ENCODE measurements around the gene ADAP2. TPM values are rescaled to one million over a fixed set of nuclear protein-coding genes. Genes with fewer than 3 reads are reported as not detected.
"Not testable (repeated sequence)": the region's sequence is repeated elsewhere in the genome, so short reads cannot be mapped to it uniquely, and the experiment has no call there.

Gene ADAP2
- total RNA-seq, 2 donors from 2014 or later: 2.1 TPM; not detected in 1

GRCh38 chr17:30970831-30971567 lies 49.3 kb downstream of the ADAP2 start, which contains the start of gene RNF135:
RNF135 (plus strand) TSS chr17:30971039; CDS start chr17:30971074, 35 bp downstream.
- Mint-ChIP-seq H3K27me3 (no peaks in the 10 kb centered on the region), H3K4me1 (peaks cover 5% of the 10 kb centered on the region), H3K9me3 (no peaks in the 10 kb centered on the region), H3K4me3 (peak within 1 kb of the TSS; percentile 96), H3K36me3 (ENCODE audit: low read depth) (no peaks in the 10 kb centered on the region), H3K27ac (peak within 1 kb of the TSS; percentile 90)
- ATAC-seq (replicated peaks): peak; percentile 89

GRCh38 chr17:30975042-30975820 lies 53.5 kb downstream of the ADAP2 start:
- peaks cover 5% of the 10 kb centered on the region for H3K4me1 Mint-ChIP-seq
- no peak overlapping the region for H3K27ac Mint-ChIP-seq
- no peaks in the 10 kb centered on the region for H3K36me3 Mint-ChIP-seq (ENCODE audit: low read depth)

GRCh38 chr17:30979919-30980318 lies 58.2 kb downstream of the ADAP2 start:
- not testable (repeated sequence) for H3K27me3 Mint-ChIP-seq; H3K27ac Mint-ChIP-seq; ATAC-seq (replicated peaks); H3K9me3 Mint-ChIP-seq; H3K4me3 Mint-ChIP-seq; H3K4me1 Mint-ChIP-seq; H3K36me3 Mint-ChIP-seq (ENCODE audit: low read depth)

More at GRCh38 chr17:30975042-30975820, 53.5 kb downstream of the ADAP2 start:
- Mint-ChIP-seq H3K9me3 (no peaks in the 10 kb centered on the region), H3K4me3 (no peak overlapping the region), H3K27me3 (no peaks in the 10 kb centered on the region)
- no peak for ATAC-seq (replicated peaks)

- peak; percentile 57 for ATAC-seq (replicated peaks)
- Mint-ChIP-seq H3K4me3 (peak overlapping the region; percentile 35), H3K4me1 (peaks cover 9% of the 10 kb centered on the region), H3K36me3 (ENCODE audit: low read depth) (peaks cover 13% of the 10 kb centered on the region), H3K9me3 (no peaks in the 10 kb centered on the region), H3K27ac (peak overlapping the region; percentile 79), H3K27me3 (no peaks in the 10 kb centered on the region)
These were observed 60.1 kb downstream of the ADAP2 start for GRCh38 chr17:30981531-30982519.

- Mint-ChIP-seq H3K4me3 (peak overlapping the region; percentile 35), H3K36me3 (ENCODE audit: low read depth) (peaks cover 17% of the 10 kb centered on the region), H3K27me3 (no peaks in the 10 kb centered on the region), H3K4me1 (peaks cover 9% of the 10 kb centered on the region), H3K9me3 (no peaks in the 10 kb centered on the region), H3K27ac (peak overlapping the region; percentile 79)
- peak; percentile 87 for ATAC-seq (replicated peaks)
These were observed 61.1 kb downstream of the ADAP2 start for GRCh38 chr17:30982855-30983254.

GRCh38 chr17:30990458-30990857 lies 68.7 kb downstream of the ADAP2 start:
- H3K27me3 Mint-ChIP-seq: no peaks in the 10 kb centered on the region
- H3K4me1 Mint-ChIP-seq: no peaks in the 10 kb centered on the region
- no peak for ATAC-seq (replicated peaks)
- no peak overlapping the region for H3K27ac Mint-ChIP-seq
- H3K9me3 Mint-ChIP-seq: no peaks in the 10 kb centered on the region
- no peak overlapping the region for H3K4me3 Mint-ChIP-seq
- peaks cover 19% of the 10 kb centered on the region for H3K36me3 Mint-ChIP-seq (ENCODE audit: low read depth)

- no peak for ATAC-seq (replicated peaks)
- no peaks in the 10 kb centered on the region for H3K27me3 Mint-ChIP-seq
- H3K27ac Mint-ChIP-seq: no peak overlapping the region
- H3K36me3 Mint-ChIP-seq (ENCODE audit: low read depth): peaks cover 10% of the 10 kb centered on the region
- H3K9me3 Mint-ChIP-seq: no peaks in the 10 kb centered on the region
- H3K4me3 Mint-ChIP-seq: no peak overlapping the region
- H3K4me1 Mint-ChIP-seq: no peaks in the 10 kb centered on the region
These were observed 70.8 kb downstream of the ADAP2 start for GRCh38 chr17:30992551-30992950.

- Mint-ChIP-seq H3K27ac (no peak overlapping the region), H3K4me3 (no peak overlapping the region)
These were observed 73.6 kb downstream of the ADAP2 start for GRCh38 chr17:30995347-30995746.

GRCh38 chr17:30996486-30996885 lies 74.7 kb downstream of the ADAP2 start:
- no peaks in the 10 kb centered on the region for H3K27me3 Mint-ChIP-seq
- no peak overlapping the region for H3K4me3 Mint-ChIP-seq
- H3K27ac Mint-ChIP-seq: no peak overlapping the region
- peaks cover 12% of the 10 kb centered on the region for H3K36me3 Mint-ChIP-seq (ENCODE audit: low read depth)
- H3K9me3 Mint-ChIP-seq: no peaks in the 10 kb centered on the region
- H3K4me1 Mint-ChIP-seq: no peaks in the 10 kb centered on the region
- ATAC-seq (replicated peaks): no peak

More at GRCh38 chr17:30995347-30995746, 73.6 kb downstream of the ADAP2 start:
- Mint-ChIP-seq H3K27me3 (no peaks in the 10 kb centered on the region), H3K9me3 (no peaks in the 10 kb centered on the region), H3K4me1 (no peaks in the 10 kb centered on the region), H3K36me3 (ENCODE audit: low read depth) (peaks cover 12% of the 10 kb centered on the region)
- no peak for ATAC-seq (replicated peaks)

GRCh38 chr17:30997270-30997669 lies 75.5 kb downstream of the ADAP2 start:
- Mint-ChIP-seq H3K9me3 (no peaks in the 10 kb centered on the region), H3K27ac (no peak overlapping the region), H3K4me1 (no peaks in the 10 kb centered on the region), H3K36me3 (ENCODE audit: low read depth) (peaks cover 12% of the 10 kb centered on the region), H3K4me3 (no peak overlapping the region), H3K27me3 (no peaks in the 10 kb centered on the region)
- ATAC-seq (replicated peaks): no peak

GRCh38 chr17:30997842-30998241 lies 76.1 kb downstream of the ADAP2 start:
- H3K4me3 Mint-ChIP-seq: no peak overlapping the region
- peaks cover 12% of the 10 kb centered on the region for H3K36me3 Mint-ChIP-seq (ENCODE audit: low read depth)
- no peak overlapping the region for H3K27ac Mint-ChIP-seq
- H3K4me1 Mint-ChIP-seq: no peaks in the 10 kb centered on the region
- no peaks in the 10 kb centered on the region for H3K9me3 Mint-ChIP-seq
- H3K27me3 Mint-ChIP-seq: no peaks in the 10 kb centered on the region
- peak; percentile 26 for ATAC-seq (replicated peaks)

- no peaks in the 10 kb centered on the region for H3K4me1 Mint-ChIP-seq
- peak overlapping the region; percentile 37 for H3K27ac Mint-ChIP-seq
- no peaks in the 10 kb centered on the region for H3K27me3 Mint-ChIP-seq
- no peak overlapping the region for H3K4me3 Mint-ChIP-seq
- H3K36me3 Mint-ChIP-seq (ENCODE audit: low read depth): peaks cover 12% of the 10 kb centered on the region
- no peak for ATAC-seq (replicated peaks)
- no peaks in the 10 kb centered on the region for H3K9me3 Mint-ChIP-seq
These were observed 80.3 kb downstream of the ADAP2 start for GRCh38 chr17:31002047-31002446.

- H3K27me3 Mint-ChIP-seq: no peaks in the 10 kb centered on the region
- H3K36me3 Mint-ChIP-seq (ENCODE audit: low read depth): peaks cover 4% of the 10 kb centered on the region
- H3K4me1 Mint-ChIP-seq: peaks cover 5% of the 10 kb centered on the region
- no peak for ATAC-seq (replicated peaks)
- H3K9me3 Mint-ChIP-seq: no peaks in the 10 kb centered on the region
- H3K27ac Mint-ChIP-seq: no peak overlapping the region
- no peak overlapping the region for H3K4me3 Mint-ChIP-seq
These were observed 81.6 kb downstream of the ADAP2 start for GRCh38 chr17:31003225-31003866.

- Mint-ChIP-seq H3K9me3 (no peaks in the 10 kb centered on the region), H3K4me3 (no peak overlapping the region), H3K27me3 (no peaks in the 10 kb centered on the region), H3K36me3 (ENCODE audit: low read depth) (peaks cover 4% of the 10 kb centered on the region), H3K27ac (no peak overlapping the region), H3K4me1 (peaks cover 5% of the 10 kb centered on the region)
- ATAC-seq (replicated peaks): no peak
These were observed 82.4 kb downstream of the ADAP2 start for GRCh38 chr17:31004160-31004559.
